Ovary (tissue), 9 donors: ENCODE results near the gene HSP90AB1. TPM values are rescaled to one million over a fixed set of nuclear protein-coding genes. Genes with fewer than 3 reads are reported as not detected.

Experiments used
- DNase-seq, 5 donors: peaks; one replicate each; pipeline ENCODE4 v3.0.0-alpha.2; 2019 to 2020
- H3K27ac ChIP-seq, 2 donors: fragments of 200-600 bp; one replicate each; pipeline versions ENCODE4 v1.5.1 to v1.8.0; 2019 to 2022
- H3K27me3 ChIP-seq: fragments of 200-600 bp; one replicate; pipeline ENCODE4 v1.8.0; 2022
- H3K36me3 ChIP-seq: fragments of 200-600 bp; sonication (generic); one replicate; pipeline ENCODE4 v1.5.1; 2019
- H3K4me1 ChIP-seq: one replicate; pipeline ENCODE4 v1.8.1; 2013; ENCODE audit warnings: mild to moderate bottlenecking, moderate library complexity; ENCODE audit not compliant: insufficient read depth
- H3K4me3 ChIP-seq: fragments of 200-600 bp; sonication (generic); one replicate; pipeline ENCODE4 v1.5.1; 2017
- H3K9me3 ChIP-seq, 2 donors: fragments of 200-600 bp in 1 of 2; sonication (generic) in 1 of 2; one replicate each; pipeline versions ENCODE4 v1.5.1 to v1.8.1; 2013 to 2019; ENCODE audit warnings: mild to moderate bottlenecking in 1 of 2, moderate library complexity in 1 of 2
- EP300 ChIP-seq: sonication (generic); formaldehyde crosslinking; IDR thresholded peaks from one replicate; pipeline ENCODE4 v1.6.1; 2017; ENCODE audit warnings: antibody characterized with exemption
- POLR2A ChIP-seq: fragments of 450-650 bp; IDR thresholded peaks from one replicate; pipeline ENCODE4 v1.6.1; 2017; ENCODE audit warnings: antibody characterized with exemption, mild to moderate bottlenecking, moderate library complexity
- WGBS, 3 donors: extraction: QIAGEN DNeasy Blood & Tissue Kit in 1 of 3; methylation state at CpG; one replicate each; pipeline versions ENCODE4 v1.1.5 to v1.1.7; 2013 to 2017; 5-methylcytosine and 5-hydroxymethylcytosine counted together
- intact Hi-C, 4 donors: fragments of 100-400 bp; cut with DNase I; formaldehyde crosslinking; loops; one replicate each; pipeline versions ENCODE4 v1.11.0 to v1.15.1; 2022 to 2023
- polyA plus RNA-seq, 2 donors: library from polyadenylated mRNA; stranded (reverse); fragments of 200-250 nt in 1 of 2; fragments of 350-450 nt in 1 of 2; fragmentation: Illumina TruSeq in 1 of 2; extraction: RNeasy Lipid Tissue Mini Kit (QIAGEN cat#74804) in 1 of 2; gene quantifications; one replicate each; pipeline ENCODE4 v1.2.3, GENCODE V29; 2013 to 2014
- total RNA-seq, 7 donors: library from RNA; depleted of rRNA in 2 of 7; stranded (reverse); fragments of >200 nt in 2 of 7; fragmentation: NEBNext Ultra II Directional in 3 of 7; extraction: Animal tissue kit (Norgen Biotek cat#: 25700) in 3 of 7; gene quantifications; one replicate each; pipeline versions ENCODE4 v1.1.0 to v1.2.4, GENCODE V29; 2016 to 2023
- TF ChIP-seq, protein P1 (sequence below), 3 donors: fragments of 450-650 bp in 2 of 3; fragments of 200-600 bp in 1 of 3; IDR thresholded peaks; one replicate each; pipeline versions ENCODE4 v1.5.1 to v1.8.0; 2016 to 2022; ENCODE audit warnings: antibody characterized with exemption in 3 of 3, mild to moderate bottlenecking in 1 of 3
- donor health status: DM: no; HTN: no; CAD: no; lungs with moderate emphysema.
- donor health status: DM: no; HTN: no; CAD: no.
- donor health status: Bipolar disorder and iron deficiency.
- donor health status: DM: yes; HTN: yes; CAD: no.
- donor health status: DM: no; HTN: no; CAD: no.
- donor health status: DM: yes; HTN: yes; CAD: no.

HSP90AB1 gene
- total and polyA plus RNA-seq, 9 donors = 820 to 1,905 (median 1,051) TPM

DNA sequence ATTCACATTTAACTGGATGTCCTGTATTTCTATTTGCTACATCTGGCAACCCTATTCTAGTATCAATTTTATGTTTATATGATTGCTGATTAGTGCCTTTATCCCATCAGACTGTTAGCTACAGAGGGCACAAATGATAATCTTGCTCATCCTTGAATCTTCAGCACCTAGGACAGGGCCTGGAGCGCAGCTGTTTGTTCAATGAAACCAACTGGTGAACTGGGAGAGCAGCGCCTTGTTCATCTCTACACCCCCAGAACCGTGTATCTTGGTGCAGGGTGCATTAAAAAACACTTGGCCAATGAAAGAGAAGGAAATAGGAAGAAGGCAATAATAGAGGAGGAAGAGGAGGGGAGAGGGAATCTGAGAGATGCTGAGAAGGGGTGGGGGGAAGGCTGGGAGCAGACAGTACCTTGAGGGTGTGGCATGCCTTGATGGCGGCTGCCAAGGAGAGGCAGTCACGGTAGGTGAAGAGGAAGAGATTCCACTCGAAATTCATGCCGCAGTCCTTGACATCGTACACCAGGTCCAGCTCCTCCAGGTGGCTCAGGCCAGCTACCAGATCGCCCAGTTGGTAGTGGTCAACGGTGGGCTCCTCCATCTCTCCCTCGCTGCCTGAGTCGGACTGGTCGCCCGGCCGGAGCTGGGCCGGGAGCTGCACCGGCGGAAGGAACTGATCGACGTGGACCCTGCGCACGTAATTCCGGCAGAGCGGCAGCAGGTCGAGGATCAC, 38.8 kb downstream of the HSP90AB1 start:
- Histone ChIP-seq H3K27ac (no peak overlapping the region), H3K9me3 (no peaks in the 10 kb centered on the region), H3K4me1 (no peaks in the 10 kb centered on the region), H3K4me3 (no peak overlapping the region), H3K27me3 (no peaks in the 10 kb centered on the region), H3K36me3 (no peaks in the 10 kb centered on the region)
- DNase-seq = no peak
- intact Hi-C loops = loop anchor here in 1 of 4 donors (5.0 kb wide), 1 partner anchor 738 kb away; no protein-coding TSS in a partner anchor
- no peak for TF ChIP-seq EP300
- no peak for TF ChIP-seq POLR2A
- TF ChIP-seq, protein P1, sequence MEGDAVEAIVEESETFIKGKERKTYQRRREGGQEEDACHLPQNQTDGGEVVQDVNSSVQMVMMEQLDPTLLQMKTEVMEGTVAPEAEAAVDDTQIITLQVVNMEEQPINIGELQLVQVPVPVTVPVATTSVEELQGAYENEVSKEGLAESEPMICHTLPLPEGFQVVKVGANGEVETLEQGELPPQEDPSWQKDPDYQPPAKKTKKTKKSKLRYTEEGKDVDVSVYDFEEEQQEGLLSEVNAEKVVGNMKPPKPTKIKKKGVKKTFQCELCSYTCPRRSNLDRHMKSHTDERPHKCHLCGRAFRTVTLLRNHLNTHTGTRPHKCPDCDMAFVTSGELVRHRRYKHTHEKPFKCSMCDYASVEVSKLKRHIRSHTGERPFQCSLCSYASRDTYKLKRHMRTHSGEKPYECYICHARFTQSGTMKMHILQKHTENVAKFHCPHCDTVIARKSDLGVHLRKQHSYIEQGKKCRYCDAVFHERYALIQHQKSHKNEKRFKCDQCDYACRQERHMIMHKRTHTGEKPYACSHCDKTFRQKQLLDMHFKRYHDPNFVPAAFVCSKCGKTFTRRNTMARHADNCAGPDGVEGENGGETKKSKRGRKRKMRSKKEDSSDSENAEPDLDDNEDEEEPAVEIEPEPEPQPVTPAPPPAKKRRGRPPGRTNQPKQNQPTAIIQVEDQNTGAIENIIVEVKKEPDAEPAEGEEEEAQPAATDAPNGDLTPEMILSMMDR (IDR thresholded peaks at IDR 0.05) = no peak
- WGBS, 3 donors = 71 to 75% (median 72%) methylated on average over 22 to 25 of the region's 25 CpGs

DNA sequence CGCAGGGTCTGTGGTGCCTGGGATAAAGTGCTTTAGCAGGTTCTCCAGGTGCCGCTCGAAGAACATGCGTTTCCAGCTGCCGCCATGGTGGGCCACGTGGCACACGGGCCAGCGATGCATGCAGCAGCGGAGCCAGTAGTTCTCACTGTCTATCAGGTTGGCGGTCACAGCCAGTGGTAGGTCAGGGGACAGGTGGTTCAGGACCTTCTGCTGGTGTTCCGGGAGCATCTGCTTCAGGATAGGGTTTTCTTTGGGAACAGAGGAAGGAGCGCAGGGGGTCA, 39.3 kb downstream of the HSP90AB1 start:
- DNase-seq = no peak
- no peaks in the 10 kb centered on the region for H3K9me3 ChIP-seq
- no peak overlapping the region for H3K4me3 ChIP-seq
- 88 to 93% (median 89%) methylated on average over 9 to 12 of the region's 12 CpGs for WGBS, 3 donors
- intact Hi-C loops = loop anchor here in 1 of 4 donors (5.0 kb wide), 1 partner anchor 739 kb away; no protein-coding TSS in a partner anchor
- H3K27ac ChIP-seq = no peak overlapping the region
- H3K27me3 ChIP-seq = no peaks in the 10 kb centered on the region
- TF ChIP-seq, protein P1 (IDR thresholded peaks at IDR 0.05) = no peak
- TF ChIP-seq POLR2A (no peak), EP300 (no peak)
- H3K36me3 ChIP-seq = no peaks in the 10 kb centered on the region
- H3K4me1 ChIP-seq = no peaks in the 10 kb centered on the region

DNA sequence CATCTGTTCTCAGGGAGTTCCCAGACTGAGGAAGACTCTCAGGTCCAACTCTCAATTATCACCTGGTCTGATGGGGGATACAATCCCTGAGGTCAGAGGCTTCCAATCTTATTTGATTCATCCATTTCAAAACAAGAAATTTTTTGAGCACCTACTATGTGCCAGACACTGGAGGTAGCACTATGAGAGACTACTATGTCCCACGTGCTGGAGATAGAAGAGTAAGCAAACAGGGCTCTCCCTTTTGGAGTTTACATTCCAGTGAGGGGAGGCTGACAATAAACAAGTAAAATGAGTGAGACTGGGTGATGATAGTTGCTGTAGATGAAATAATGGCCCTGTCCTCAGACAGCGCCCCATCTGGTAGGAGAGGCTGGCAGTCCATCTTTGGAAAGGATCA, 39.8 kb downstream of the HSP90AB1 start:
- no peak for DNase-seq
- Histone ChIP-seq H3K36me3 (no peaks in the 10 kb centered on the region), H3K4me3 (no peak overlapping the region), H3K27ac (no peak overlapping the region), H3K27me3 (no peaks in the 10 kb centered on the region), H3K9me3 (no peaks in the 10 kb centered on the region), H3K4me1 (no peaks in the 10 kb centered on the region)
- intact Hi-C loops = loop anchor here in 1 of 4 donors (5.0 kb wide), 1 partner anchor 739 kb away; no protein-coding TSS in a partner anchor
- WGBS, 3 donors = 41 to 46% (median 43%) methylated on average over 2 of the region's 2 CpGs
- TF ChIP-seq POLR2A (no peak), EP300 (no peak)
- TF ChIP-seq, protein P1 (IDR thresholded peaks at IDR 0.05) = no peak

DNA sequence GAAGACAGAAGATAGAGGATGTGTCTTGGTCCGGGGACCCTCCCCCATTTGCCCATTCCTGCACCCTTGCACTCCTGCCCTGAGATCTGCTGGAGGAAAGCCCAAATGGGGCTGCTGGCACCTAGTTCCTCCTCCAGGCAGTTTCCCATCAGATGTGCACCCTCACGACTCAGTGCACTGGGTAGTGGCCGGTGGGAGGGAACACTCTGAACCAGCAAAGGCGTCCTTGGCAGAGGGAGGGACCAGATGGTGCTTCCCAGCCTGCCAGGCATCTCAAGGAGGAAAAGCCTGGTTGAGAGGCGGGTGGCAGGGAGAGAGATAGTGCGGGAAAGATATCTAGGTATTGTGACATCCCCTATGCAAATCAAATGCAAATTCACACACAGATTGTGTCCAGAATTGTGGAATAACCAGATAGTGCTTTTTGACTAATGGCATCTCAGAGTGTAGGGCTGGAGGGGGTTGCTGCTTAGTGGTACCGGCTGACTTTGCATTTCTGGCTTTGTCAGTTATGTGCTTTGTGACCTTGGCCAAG, 42.9 kb downstream of the HSP90AB1 start:
- Histone ChIP-seq H3K4me3 (no peak overlapping the region), H3K9me3 (no peaks in the 10 kb centered on the region), H3K36me3 (no peaks in the 10 kb centered on the region), H3K27me3 (no peaks in the 10 kb centered on the region), H3K27ac (no peak overlapping the region), H3K4me1 (no peaks in the 10 kb centered on the region)
- intact Hi-C loops = loop anchor here in 1 of 4 donors (5.0 kb wide), 1 partner anchor 742 kb away; no protein-coding TSS in a partner anchor
- no peak for DNase-seq
- TF ChIP-seq, protein P1 (IDR thresholded peaks at IDR 0.05) = no peak
- no peak for TF ChIP-seq EP300
- no peak for TF ChIP-seq POLR2A
- 14 to 24% (median 14%) methylated on average over 7 of the region's 7 CpGs for WGBS, 3 donors
